Fibroblast of peridontal ligament (primary cell): ENCODE data around the gene PAX7.

Experiments used
- DNase-seq: peaks from one replicate; pipeline ENCODE4 v3.0.0-alpha.2; 2010; ENCODE audit errors: extremely low read depth

PAX7 gene

GRCh38 chr1:18640228-18641004 is 9.8 kb downstream of the PAX7 start:
- DNase-seq, result no peak

GRCh38 chr1:18641005-18641941 is 10.6 kb downstream of the PAX7 start:
- no peak for DNase-seq

GRCh38 chr1:18642278-18643095 is 11.8 kb downstream of the PAX7 start:
- no peak for DNase-seq

GRCh38 chr1:18643154-18644012 is 12.7 kb downstream of the PAX7 start:
- DNase-seq, result no peak

- no peak for DNase-seq
Observed at GRCh38 chr1:18644013-18644399, 13.4 kb downstream of the PAX7 start.

- DNase-seq, result no peak
Observed at GRCh38 chr1:18644446-18644845, 13.8 kb downstream of the PAX7 start.

GRCh38 chr1:18644973-18645746 is 14.5 kb downstream of the PAX7 start:
- no peak for DNase-seq

- DNase-seq, result no peak
Observed at GRCh38 chr1:18645747-18646090, 15.1 kb downstream of the PAX7 start.

- no peak for DNase-seq
Observed at GRCh38 chr1:18646091-18646785, 15.6 kb downstream of the PAX7 start.

GRCh38 chr1:18646786-18647410 is 16.3 kb downstream of the PAX7 start:
- no peak for DNase-seq

- DNase-seq, result no peak
Observed at GRCh38 chr1:18647681-18648214, 17.1 kb downstream of the PAX7 start.

GRCh38 chr1:18649693-18650370 is 19.2 kb downstream of the PAX7 start:
- DNase-seq, result no peak

GRCh38 chr1:18651713-18652112 is 21.1 kb downstream of the PAX7 start:
- DNase-seq, result no peak

GRCh38 chr1:18652791-18653190 is 22.1 kb downstream of the PAX7 start:
- no peak for DNase-seq

- no peak for DNase-seq
Observed at GRCh38 chr1:18653367-18653766, 22.7 kb downstream of the PAX7 start.

GRCh38 chr1:18653916-18654315 is 23.3 kb downstream of the PAX7 start:
- no peak for DNase-seq

- no peak for DNase-seq
Observed at GRCh38 chr1:18654599-18654998, 24.0 kb downstream of the PAX7 start.

GRCh38 chr1:18657506-18658201 is 27.0 kb downstream of the PAX7 start:
- no peak for DNase-seq
